RPMI8226 (cell line): Measurements from ENCODE around the gene LRRC15.

Experiments used
- DNase-seq: peaks from one replicate; pipeline ENCODE4 v3.0.0-alpha.2; 2015

LRRC15 gene

GRCh38 chr3:194369522-194370279, at the start of gene LRRC15:
LRRC15 (minus strand) TSS chr3:194369743; CDS start chr3:194361043, 8,700 bp downstream.
- no peak for DNase-seq

GRCh38 chr3:194418671-194419070, 49.1 kb upstream of the LRRC15 start:
- no peak for DNase-seq

- no peak for DNase-seq
These were observed 37.9 kb upstream of the LRRC15 start for GRCh38 chr3:194407423-194407822.

- DNase-seq, result no peak
These were observed 36.2 kb upstream of the LRRC15 start for GRCh38 chr3:194405766-194406165.

DNA sequence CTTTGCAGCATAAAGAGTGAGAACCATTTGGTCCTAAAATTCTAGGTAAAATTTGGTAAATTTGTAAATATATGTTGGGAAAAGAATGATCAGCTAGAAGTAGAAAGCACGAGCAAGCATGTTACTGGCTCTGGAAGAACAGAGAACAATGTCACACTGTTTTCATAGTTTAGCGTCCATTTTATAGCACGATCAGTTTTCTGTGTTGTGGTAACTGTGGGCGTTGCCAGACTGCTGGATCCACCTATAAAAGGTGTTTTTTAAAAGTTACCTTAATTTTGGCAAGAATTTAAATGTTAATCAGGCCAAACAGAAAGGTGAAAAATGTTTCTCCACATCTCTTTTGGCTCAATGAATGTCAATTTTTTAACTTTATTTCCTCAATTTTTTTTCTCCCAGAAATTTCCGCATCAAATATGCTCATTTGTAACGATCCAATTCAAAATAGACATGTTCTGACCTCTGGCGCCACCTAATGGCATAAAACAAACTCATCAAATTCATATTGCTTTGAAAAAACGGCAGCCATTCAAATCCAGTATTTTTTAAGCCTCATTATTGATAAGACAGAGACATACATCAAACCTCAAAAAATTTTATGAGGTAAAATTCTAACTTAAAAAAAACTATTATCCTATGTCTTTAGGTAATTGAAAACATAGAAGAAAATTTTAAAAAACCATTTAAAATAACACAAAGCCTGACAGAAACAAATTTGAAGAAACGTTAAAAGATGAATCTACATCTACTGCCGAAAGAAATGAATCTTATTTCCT, 35.0 kb upstream of the LRRC15 start:
- DNase-seq, result peak; percentile 47

GRCh38 chr3:194401868-194402329, 32.4 kb upstream of the LRRC15 start:
- no peak for DNase-seq

DNA sequence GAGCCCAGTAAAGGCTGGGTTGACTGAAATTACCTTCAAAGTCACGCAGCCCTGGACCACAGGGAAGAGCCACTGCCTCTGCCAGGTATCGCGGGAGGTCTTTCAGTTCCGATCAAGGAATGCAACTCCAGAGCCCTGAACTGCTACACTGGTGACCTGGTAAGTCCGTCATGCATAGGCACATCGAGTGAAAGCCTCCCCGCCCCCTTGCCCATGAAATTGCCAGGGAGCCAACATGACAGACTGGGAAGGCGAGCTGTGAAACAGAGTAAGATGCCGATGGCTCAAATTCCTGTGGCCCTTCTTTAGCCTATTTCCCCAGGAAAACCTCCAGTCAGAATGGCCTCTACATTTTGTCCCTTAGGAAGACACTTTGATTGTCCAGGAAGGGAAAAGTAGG, 31.8 kb upstream of the LRRC15 start:
- no peak for DNase-seq

- no peak for DNase-seq
These were observed 30.4 kb upstream of the LRRC15 start for GRCh38 chr3:194399874-194400411.

DNA sequence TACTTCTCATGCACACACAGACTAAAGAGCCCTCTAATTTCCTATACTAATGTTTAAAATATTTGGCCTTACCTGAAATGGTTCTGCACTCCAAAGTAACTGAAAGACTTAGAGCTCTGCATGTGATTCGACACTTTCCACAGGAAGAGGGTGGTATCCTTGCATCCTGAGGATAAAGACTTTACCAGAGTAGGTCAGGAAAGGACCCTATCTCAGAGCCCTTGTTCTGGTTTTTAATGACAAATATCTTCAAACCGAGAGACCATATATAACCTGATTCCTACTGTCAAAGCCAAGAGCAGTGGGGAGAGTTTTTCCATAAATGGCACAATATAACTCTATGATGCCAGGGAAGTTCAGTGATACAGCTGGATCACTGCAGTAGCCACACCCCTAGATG, 29.6 kb upstream of the LRRC15 start, which contains the start of gene GP5:
Gene GP5 (minus strand): TSS at position 101 of the 400 bp plus-strand sequence. CDS start 984 bp downstream, outside the sequence.
- DNase-seq, result no peak

DNA sequence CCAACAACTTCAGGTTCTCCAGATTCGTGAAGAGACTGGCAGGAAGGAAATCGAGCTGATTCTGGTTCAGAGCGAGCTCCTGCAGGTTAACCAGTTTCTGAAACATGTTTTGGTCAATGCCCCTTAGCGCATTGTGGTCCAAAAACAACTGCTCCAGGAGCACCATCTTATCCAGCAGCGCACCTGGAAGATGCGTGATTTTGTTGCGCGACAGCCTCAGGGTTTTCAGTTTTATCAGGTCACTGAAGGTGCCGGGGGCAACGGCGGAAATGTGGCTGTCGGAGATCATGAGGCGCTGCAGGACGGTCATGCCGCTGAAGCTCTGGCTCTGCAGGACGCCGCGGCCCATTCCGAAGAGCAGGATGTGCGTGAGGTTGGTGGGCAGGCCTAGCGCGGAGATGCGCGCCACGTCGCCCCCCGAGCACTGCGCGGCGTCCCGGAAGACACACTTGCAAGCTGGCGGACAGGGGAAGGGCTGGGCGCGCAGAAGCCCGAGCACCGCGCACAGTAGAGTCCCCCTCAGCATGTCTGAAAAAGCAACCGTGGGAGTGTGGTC, 28.3 kb upstream of the LRRC15 start:
- DNase-seq, result no peak

DNA sequence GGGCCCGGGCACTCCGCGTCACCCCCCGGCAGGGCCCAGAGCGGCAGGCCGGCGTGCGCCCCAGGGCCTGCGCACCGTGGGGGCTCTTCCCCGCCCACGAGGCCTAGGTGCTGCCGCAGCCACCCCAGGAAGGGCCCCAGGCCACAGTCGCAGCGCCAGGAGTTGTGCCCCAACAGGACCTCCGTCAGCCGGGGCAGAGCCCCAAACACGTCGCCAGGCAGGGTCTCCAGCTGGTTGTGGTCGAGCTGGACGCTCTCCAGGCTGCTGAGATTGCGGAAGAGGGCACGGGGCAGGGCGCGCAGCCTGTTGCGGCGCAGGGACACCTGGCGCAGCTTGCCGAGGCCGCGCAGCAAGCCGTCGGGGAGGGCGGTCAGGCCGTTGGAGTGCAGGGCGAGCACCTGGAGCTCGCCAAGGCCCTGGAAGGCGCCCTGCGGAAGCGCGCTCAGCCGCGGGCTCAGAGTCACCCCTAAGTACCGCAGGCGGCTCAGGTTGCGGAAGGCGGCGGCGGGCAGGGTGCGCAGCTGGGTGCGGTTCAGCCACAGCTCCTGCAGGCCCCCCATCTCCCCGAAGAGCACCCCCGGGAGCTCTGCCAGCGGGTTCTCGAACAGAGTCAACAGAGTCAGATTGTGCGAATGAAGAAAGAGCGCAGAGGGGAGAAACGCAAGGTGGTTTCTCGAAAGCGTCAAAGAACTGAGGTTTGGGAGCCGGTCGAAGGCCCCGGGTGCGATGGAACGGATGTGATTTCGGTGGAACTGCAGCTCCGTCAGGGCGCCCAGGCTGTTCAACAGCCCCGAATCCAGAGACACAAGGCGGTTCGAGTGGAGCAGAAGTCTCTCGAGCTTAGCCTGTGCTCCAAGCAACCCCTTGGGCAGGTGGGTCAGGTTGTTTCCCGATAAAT, 27.6 kb upstream of the LRRC15 start:
- peak; percentile 93 for DNase-seq

GRCh38 chr3:194396539-194396858, 27.0 kb upstream of the LRRC15 start:
- no peak for DNase-seq

DNA sequence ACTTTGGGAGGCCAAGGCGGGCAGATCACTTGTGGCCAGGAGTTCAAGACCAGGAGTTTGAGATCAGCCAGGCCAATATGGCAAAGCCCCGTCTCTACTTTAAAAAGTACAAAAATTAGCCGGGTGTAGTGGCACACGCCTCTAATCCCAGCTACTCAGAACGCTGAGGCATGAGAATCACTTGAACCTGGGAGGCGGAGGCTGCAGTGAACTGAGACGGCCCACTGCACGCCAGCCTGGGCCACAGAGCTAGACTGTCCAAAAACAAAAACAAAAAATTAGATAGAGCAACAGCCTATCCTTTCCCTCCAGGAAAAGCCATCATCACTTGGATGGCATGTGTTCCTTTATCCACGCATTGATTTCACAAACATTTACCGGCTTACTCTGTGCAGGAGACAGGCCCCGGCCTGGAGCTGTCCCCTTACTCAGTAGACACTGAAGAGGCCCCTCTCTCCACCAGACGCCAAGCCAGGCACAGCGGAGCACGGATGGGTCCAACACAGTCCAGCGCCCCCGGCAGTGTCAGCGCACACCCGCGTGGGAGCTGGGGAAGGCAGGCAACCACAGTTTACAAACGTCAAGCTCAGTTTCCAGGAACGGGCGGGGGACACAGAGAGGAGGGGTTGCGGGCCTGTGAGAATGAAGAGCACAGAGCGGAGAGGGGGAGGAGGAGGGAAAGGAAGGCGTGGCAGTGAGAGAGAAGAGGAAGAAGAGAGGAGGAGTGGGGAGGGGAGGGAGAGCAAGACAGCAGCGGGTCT, 26.4 kb upstream of the LRRC15 start:
- DNase-seq, result no peak

DNA sequence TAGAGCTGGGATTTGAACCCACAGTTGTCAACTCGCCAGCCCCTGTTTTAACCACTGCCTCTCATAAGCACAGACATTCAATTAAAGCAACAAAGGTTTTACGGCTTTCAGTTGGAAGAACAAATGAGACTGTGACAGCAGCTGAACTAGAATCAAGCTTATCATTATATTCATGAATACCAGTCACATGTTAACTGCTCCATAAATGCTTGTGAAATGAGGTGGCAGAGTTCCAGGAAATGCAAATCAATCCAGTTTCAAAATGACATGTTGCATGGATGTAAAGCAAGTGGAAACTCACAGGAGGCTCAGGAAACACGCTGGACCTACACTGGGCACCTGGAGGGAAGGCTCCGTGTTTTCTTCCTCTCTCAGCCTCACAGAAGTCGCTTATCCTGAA, 25.7 kb upstream of the LRRC15 start:
- no peak for DNase-seq

DNA sequence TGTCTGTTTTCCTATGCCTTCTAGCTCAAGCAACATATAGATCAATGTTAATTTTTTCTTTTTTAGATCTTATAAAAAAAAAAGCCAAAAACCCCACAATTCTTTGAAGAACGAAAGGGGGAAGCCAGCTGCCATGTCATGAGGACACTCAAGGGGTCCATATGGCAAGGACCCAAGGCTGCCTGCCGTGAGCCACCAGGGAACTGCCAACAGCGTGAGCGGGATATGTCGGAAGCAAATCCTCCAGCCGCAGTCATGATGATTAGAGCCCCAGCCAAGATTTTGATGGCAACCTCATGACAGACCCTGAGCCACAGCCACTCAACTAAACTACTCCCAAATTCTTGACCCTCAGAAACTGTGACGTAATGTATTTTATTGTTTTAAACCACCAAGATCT, 23.0 kb upstream of the LRRC15 start:
- DNase-seq, result no peak

DNA sequence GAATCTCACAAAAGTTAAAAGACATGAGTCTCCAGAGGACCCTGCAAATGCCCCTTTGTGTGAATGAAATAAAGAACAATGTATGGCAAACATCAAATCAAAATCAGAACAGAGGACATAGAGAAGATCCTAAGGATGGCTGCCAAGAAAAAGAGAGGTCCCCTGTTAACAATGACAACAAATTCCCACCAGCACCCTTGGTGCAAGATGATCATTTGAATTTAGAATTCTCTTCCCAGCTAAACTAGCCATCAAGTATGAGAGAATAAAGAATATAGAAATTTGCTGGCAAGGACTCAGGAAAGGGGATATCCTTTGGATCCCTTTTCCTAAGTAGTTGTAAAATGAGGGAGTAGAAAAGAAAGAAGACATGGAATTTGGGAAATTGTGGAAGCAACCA, 21.3 kb upstream of the LRRC15 start:
- DNase-seq, result no peak

GRCh38 chr3:194389269-194389668, 19.7 kb upstream of the LRRC15 start:
- DNase-seq, result no peak

GRCh38 chr3:194387926-194388418, 18.4 kb upstream of the LRRC15 start:
- DNase-seq, result no peak

DNA sequence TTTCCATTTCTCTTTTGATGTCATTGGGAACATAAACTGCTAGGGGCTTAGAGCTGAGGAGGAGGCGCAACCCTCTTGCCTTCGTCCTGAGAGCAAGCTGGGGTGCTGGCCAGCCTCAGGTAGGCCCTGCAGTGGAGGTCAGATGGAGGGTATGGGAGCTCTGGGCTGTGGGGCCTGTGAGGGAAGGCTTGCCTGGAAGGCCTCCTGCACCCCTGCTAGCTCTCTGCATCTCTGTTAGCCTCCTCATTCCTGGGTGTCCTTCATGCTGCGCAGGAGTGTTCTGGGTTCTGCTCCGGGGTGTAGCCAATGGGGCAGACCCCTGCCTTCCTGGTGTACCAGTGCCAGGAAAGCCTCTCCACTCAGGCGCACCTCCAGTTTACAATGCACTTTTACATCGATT, 17.7 kb upstream of the LRRC15 start:
- no peak for DNase-seq

GRCh38 chr3:194386648-194387047, 17.1 kb upstream of the LRRC15 start:
- no peak for DNase-seq

DNA sequence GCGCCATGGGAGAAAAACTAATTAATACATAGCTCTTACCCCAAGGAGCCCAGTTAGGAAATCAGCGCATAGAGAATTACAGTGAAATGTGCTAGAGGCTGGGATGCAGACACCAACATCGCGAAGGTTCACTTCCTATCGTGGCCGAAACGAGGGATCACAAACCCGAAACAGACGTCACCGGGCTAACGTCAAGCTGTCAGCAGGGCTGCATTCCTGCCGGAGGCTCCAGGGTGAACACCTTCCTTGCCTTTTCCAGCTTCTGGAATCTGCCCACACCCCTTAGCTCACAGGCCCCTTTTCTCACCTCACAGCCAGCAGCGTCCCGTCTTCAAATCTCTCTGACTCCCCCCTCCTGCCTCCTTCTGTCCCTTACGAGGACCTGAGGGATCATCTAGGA, 16.5 kb upstream of the LRRC15 start:
- no peak for DNase-seq

DNA sequence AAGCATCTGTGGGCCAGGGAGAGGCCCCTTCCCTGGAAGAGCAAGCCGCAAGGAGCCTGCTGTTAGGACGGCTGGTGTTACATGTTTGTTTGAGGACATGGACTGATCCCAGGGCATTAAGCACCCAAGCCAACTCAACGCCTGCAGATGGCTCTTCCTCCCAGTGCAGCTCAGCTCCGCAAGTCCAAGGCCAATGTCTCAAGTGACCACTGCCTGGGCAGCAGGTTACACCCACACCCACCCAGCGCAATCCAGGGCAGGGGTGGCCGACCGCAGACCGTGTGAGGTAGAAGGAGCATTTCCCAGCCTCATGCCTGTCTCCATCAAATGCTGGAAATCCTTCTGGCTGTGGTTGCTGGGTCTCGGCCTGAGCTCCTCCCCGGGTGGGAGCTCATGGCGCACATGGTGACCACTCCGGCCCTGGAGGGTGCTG, 15.0 kb upstream of the LRRC15 start:
- DNase-seq, result no peak
